ENCODE measurements around the gene KRTAP5-9. TPM values are rescaled to one million over a fixed set of nuclear protein-coding genes. Genes with fewer than 3 reads are reported as not detected.

The KRTAP5-9 gene
- total RNA-seq, 1 donor from 2014 or later: not detected

DNA sequence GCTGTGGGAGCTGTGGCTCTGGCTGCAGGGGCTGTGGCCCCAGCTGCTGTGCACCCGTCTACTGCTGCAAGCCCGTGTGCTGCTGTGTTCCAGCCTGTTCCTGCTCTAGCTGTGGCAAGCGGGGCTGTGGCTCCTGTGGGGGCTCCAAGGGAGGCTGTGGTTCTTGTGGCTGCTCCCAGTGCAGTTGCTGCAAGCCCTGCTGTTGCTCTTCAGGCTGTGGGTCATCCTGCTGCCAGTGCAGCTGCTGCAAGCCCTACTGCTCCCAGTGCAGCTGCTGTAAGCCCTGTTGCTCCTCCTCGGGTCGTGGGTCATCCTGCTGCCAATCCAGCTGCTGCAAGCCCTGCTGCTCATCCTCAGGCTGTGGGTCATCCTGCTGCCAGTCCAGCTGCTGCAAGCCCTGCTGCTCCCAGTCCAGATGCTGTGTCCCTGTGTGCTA lies 514 bp downstream of the KRTAP5-9 start:
- TF ChIP-seq, protein P1, sequence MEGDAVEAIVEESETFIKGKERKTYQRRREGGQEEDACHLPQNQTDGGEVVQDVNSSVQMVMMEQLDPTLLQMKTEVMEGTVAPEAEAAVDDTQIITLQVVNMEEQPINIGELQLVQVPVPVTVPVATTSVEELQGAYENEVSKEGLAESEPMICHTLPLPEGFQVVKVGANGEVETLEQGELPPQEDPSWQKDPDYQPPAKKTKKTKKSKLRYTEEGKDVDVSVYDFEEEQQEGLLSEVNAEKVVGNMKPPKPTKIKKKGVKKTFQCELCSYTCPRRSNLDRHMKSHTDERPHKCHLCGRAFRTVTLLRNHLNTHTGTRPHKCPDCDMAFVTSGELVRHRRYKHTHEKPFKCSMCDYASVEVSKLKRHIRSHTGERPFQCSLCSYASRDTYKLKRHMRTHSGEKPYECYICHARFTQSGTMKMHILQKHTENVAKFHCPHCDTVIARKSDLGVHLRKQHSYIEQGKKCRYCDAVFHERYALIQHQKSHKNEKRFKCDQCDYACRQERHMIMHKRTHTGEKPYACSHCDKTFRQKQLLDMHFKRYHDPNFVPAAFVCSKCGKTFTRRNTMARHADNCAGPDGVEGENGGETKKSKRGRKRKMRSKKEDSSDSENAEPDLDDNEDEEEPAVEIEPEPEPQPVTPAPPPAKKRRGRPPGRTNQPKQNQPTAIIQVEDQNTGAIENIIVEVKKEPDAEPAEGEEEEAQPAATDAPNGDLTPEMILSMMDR (IDR thresholded peaks at IDR 0.05): no peak
- H3K9me3 Mint-ChIP-seq (ENCODE audit: unreplicated experiment): peaks cover 4% of the 10 kb centered on the region
- peaks cover 4% of the 10 kb centered on the region for H3K27me3 Mint-ChIP-seq (ENCODE audit: unreplicated experiment)
- H3K27ac Mint-ChIP-seq (ENCODE audit: unreplicated experiment): no peak overlapping the region
- no peaks in the 10 kb centered on the region for H3K4me1 Mint-ChIP-seq (ENCODE audit: unreplicated experiment)
- no peaks in the 10 kb centered on the region for H3K36me3 Mint-ChIP-seq (ENCODE audit: unreplicated experiment)
- H3K4me3 Mint-ChIP-seq (ENCODE audit: unreplicated experiment): no peak overlapping the region
- DNase-seq (ENCODE audit: extremely low spot score, unreplicated experiment): no peak

DNA sequence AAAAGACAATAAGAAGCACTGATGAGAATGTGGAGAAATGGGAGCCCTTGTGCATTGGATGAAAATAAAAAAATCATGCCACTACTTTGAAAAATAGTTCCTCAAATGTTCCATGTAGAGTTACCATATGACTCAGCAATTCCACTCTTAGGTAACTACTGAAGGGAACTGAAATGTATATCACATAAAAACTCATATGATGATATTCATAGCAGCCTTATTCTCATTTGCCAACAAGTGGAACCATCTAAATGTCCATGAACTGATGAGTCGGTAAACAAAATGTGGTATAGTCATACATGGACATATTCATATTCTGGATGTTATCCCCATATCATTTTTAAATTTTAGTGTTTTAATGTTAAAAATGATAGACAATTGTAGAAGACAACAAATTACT lies 3.5 kb downstream of the KRTAP5-9 start:
- no peaks in the 10 kb centered on the region for H3K36me3 Mint-ChIP-seq (ENCODE audit: unreplicated experiment)
- no peak for DNase-seq (ENCODE audit: extremely low spot score, unreplicated experiment)

DNA sequence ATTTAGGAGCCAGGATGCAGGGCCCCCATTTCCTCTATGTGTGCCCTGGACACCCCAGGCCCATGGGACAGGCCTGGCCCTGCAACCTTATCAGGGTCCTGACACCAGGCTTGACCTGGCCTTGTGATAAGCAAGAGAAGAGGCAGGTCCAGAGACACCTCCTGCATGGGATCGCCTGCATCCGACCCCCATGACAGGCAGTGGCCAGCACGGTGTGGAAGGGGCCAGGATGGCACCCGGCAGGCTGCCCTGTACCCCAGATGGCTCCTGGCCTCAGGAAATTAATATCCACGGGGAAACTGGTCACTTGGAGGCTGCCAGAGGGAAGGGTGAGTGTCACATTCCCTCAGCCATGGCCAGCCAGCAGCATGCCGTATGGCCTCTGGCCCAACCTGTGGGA lies 6.8 kb downstream of the KRTAP5-9 start:
- H3K36me3 Mint-ChIP-seq (ENCODE audit: unreplicated experiment): no peaks in the 10 kb centered on the region
- H3K4me3 Mint-ChIP-seq (ENCODE audit: unreplicated experiment): no peak overlapping the region
- peaks cover 12% of the 10 kb centered on the region for H3K27me3 Mint-ChIP-seq (ENCODE audit: unreplicated experiment)
- TF ChIP-seq, protein P1 (IDR thresholded peaks at IDR 0.05): no peak
- no peaks in the 10 kb centered on the region for H3K9me3 Mint-ChIP-seq (ENCODE audit: unreplicated experiment)
- no peaks in the 10 kb centered on the region for H3K4me1 Mint-ChIP-seq (ENCODE audit: unreplicated experiment)
- DNase-seq (ENCODE audit: extremely low spot score, unreplicated experiment): no peak
- H3K27ac Mint-ChIP-seq (ENCODE audit: unreplicated experiment): no peak overlapping the region

More for the DNA sequence above, 3.5 kb downstream of the KRTAP5-9 start:
- no peak overlapping the region for H3K4me3 Mint-ChIP-seq (ENCODE audit: unreplicated experiment)
- peaks cover 8% of the 10 kb centered on the region for H3K27me3 Mint-ChIP-seq (ENCODE audit: unreplicated experiment)
- H3K27ac Mint-ChIP-seq (ENCODE audit: unreplicated experiment): no peak overlapping the region
- no peaks in the 10 kb centered on the region for H3K9me3 Mint-ChIP-seq (ENCODE audit: unreplicated experiment)
- TF ChIP-seq, protein P1 (IDR thresholded peaks at IDR 0.05): no peak
- no peaks in the 10 kb centered on the region for H3K4me1 Mint-ChIP-seq (ENCODE audit: unreplicated experiment)

DNA sequence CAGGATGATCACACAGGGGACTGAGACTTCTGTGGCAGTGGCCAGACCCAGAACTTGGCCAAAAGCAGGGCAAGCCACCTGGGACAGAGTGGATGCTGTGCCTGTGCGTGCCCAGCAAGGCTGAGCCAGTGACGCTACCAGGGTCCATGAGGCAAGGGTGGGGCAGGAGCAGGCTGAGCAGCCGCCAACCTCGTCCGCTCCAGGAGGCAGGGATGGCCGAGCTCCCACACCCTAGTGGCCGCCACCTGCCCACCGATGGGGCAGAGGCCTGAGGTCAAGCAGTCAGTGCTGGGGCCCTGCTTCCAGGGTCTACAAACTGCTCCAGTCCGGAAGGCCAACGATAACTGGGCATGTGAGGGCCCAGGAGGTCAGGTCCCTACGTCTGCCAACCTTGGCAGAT lies 7.3 kb downstream of the KRTAP5-9 start:
- Mint-ChIP-seq H3K36me3 (ENCODE audit: unreplicated experiment) (no peaks in the 10 kb centered on the region), H3K27me3 (ENCODE audit: unreplicated experiment) (peaks cover 12% of the 10 kb centered on the region), H3K4me3 (ENCODE audit: unreplicated experiment) (no peak overlapping the region), H3K4me1 (ENCODE audit: unreplicated experiment) (no peaks in the 10 kb centered on the region), H3K9me3 (ENCODE audit: unreplicated experiment) (no peaks in the 10 kb centered on the region), H3K27ac (ENCODE audit: unreplicated experiment) (no peak overlapping the region)
- TF ChIP-seq, protein P1 (IDR thresholded peaks at IDR 0.05): no peak
- no peak for DNase-seq (ENCODE audit: extremely low spot score, unreplicated experiment)

DNA sequence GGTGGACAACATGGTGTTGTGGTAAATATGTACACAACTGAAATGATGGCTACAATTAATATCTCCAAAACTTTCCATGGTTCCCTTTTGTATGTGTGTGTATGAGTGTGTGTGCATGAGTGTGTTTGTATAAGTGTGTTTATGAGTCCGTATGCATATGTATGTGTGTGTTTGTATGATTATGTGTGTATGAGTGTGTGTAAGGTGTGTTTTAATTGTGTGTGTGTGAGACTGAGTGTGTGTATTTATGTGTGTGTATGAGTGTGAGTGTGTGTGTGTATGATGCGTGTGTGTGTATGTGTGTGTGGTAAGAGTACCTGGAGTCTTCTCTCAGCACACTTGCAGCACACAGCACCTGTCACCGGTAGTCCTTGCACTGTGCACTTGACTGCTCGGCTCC lies 7.8 kb downstream of the KRTAP5-9 start:
- Mint-ChIP-seq H3K4me3 (ENCODE audit: unreplicated experiment) (no peak overlapping the region), H3K27ac (ENCODE audit: unreplicated experiment) (no peak overlapping the region), H3K4me1 (ENCODE audit: unreplicated experiment) (no peaks in the 10 kb centered on the region), H3K9me3 (ENCODE audit: unreplicated experiment) (peaks cover 2% of the 10 kb centered on the region), H3K27me3 (ENCODE audit: unreplicated experiment) (peaks cover 14% of the 10 kb centered on the region), H3K36me3 (ENCODE audit: unreplicated experiment) (no peaks in the 10 kb centered on the region)
- DNase-seq (ENCODE audit: extremely low spot score, unreplicated experiment): no peak
- TF ChIP-seq, protein P1 (IDR thresholded peaks at IDR 0.05): no peak
